GM18526 (cell line): ENCODE measurements around the gene FCSK.

Experiments
- POLR2A ChIP-seq: IDR thresholded peaks from 3 replicates; pipeline ENCODE4 v1.6.1; 2011; ENCODE audit not compliant: insufficient read length; ENCODE audit errors: extremely low read depth

The FCSK gene

GRCh38 chr16:70429888-70430666 is 24.3 kb upstream of the FCSK start:
- TF ChIP-seq POLR2A: no peak

DNA sequence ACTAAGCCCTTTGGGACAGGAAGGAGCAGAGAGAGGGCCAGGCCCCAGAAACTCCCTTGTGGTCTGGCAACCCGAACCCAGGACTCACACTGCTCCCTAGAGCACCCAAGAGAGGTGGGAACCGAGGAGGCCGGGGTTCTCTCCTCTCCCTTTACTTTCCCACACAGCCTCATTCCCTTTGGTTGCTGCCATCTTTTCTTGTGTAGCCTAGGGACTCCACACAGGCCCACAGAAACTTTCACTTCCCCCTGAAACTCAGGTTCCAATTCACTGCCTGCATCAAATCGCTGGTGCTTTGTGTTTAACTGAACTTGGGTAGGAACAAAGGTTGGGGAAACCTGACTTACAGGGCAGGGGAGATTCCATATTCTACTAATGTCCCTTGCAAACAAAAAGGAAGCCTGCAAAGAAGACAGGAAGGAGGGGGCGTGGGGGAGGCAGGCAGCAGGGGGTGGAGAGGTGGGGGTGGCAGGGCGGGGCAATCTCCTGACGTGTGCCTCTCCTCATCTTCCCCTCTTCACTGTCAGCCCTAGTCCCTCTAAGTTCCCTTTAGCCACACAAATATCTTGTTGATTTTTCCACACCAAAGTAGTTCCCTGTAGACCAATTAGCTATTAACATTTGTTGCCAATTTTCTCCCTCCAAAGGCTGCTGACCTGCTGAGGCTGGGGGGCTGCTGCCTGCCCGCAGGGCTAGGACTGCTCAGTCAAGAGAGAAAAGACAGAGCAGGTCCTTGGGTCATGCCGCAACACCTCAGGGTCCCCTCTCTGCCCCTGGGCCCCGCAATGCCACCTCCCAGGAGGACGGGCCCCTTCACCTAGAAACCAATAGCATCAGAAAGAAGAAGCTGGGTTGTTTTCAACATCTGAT is 23.5 kb upstream of the FCSK start:
- TF ChIP-seq POLR2A: peak; percentile 42

DNA sequence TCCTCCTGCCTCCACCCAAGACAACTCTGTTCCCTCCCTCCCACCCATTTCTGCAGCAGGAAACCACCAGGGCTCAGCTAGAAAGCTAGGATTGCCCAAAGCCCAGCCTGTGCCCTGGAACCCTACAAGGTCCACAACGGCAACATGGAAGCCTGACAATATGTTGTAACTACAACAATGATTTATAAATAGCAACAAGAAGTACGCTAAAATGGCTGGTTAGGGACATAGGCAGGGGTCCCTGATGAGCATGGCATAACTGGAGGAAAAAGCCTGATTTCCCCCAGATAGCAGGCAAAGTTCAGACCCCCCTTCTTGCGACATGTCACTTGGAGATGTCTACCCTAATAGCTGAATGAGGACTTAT is 22.1 kb upstream of the FCSK start:
- no peak for TF ChIP-seq POLR2A

GRCh38 chr16:70432723-70433457 is 21.5 kb upstream of the FCSK start:
- peak; percentile 45 for TF ChIP-seq POLR2A

DNA sequence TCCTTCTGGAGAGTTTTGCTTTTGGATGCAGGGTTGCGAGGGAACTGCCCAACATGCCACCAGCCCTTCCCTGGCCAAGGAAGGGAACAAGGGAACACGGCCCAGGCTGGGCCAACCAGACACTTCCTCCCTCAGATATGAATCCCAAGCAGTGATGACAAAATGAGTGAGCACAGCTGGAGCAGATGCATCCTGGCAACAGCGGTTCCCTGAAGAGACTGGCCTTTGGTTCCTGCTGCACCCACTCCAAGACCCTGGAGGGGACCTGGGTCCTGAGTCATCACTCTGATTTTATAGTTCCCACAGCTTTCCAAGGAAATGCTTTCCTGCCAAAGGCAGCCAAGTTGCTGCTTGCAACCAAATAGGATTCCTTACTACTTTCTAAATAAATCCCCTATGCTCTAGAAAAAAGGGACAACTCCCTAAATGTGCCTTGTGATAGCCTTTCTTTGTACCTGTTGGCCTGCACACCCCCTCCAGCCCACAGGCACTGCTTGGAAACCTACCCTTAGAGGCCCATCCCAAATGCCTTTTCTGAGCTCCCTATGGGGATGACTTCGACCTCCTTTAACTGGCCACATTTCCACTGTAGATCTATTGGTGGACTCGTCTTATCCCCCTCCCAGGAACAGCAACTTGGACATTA is 20.8 kb upstream of the FCSK start:
- no peak for TF ChIP-seq POLR2A

GRCh38 chr16:70434484-70435260 is 19.7 kb upstream of the FCSK start:
- TF ChIP-seq POLR2A: no peak

DNA sequence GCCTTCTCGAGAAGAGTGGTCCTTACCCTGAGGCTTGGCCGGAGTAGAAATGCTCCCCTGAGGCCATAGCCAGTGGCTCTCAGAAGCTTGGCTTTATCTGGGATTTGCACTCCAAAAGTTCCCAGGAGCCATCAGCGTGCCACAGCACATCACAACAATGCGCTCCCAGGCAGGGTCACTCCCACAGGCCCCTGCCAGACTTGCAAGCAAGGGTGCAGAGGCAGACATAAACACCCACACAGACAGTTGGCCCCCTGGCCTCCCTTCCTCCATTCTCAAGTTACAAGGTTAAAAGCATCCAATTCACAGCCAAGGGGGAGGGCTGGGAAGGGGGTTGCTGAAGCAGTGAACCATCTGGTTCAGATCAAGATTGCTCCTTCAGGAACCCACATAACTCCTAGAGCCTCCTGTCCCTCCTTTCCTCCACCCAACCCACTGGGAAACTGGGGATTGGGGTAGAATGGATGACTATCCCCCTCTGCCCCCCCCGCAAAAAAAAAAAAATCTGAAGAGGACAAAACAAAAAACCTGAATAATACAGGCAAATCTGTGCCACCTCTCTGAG is 17.3 kb upstream of the FCSK start:
- TF ChIP-seq POLR2A: no peak

DNA sequence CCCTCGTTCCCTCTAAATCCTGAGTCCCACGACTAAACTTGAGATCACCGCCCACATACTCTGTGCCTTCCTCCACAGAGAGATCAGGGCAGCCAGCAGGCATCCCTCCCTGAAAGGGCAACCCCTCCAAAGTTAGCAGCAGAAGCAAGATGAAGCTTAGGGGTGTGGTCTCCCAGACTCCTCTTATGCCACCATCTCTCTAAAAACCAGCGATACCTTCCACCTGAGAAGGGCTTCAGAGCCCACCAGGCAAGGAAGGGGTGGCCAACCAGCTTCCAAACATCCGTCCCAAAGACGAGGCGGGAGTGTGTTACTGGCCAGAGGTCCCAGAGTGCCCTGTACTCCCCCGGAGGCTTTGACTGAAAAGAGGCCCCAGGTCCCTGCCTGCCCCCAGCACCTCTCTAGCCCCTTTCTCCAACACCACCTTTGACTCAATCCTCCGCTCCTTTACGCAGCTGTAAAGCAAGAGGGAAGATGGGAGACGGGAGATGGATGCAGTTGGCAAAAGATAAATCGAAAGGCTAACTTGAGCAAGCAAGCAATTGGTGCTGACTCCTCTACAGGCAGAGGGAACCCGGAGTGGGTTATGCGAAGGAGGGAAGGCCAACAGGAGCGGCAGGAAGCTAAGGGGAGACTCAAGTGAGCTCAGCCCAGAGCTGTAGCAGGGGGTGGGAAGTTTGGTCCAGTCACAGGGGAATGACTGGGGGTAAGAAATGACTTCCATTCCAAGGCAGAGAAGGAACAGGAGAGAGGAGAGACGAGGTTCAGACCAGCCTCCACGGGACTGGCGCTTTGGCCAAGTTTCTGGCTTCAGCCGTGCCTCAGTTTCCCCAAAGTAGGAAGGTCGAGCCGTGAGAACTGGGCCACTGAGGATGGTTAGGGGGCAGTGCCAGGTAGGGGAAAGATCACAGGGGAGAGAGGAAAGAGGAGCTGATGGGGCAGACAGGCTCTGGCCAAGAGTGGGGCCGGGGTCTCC is 16.5 kb upstream of the FCSK start:
- no peak for TF ChIP-seq POLR2A

DNA sequence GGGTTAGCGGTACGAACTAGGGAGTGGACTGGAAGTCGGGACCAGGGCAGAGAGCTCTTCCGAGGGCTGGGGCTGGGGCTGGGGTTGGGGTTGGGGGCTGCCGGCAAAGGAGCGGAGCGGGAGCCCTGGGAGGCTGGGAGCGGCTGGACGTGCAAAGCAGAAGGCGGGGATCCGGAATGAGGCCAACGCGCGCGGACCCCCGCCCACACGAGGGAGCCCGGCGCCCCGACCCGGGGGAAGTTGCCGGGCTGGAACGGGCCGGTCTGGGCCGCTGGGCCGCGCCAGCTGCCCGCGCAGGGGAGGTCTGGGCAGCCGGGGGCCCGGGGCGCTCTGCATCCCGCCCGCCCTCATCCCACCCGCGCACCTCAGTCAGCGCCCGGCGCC is 15.8 kb upstream of the FCSK start:
- no peak for TF ChIP-seq POLR2A

GRCh38 chr16:70438969-70439862 is 15.2 kb upstream of the FCSK start, which contains the start of gene ST3GAL2:
Gene ST3GAL2 (minus strand): TSS chr16:70439100. CDS start chr16:70398530, 40,570 bp downstream.
- TF ChIP-seq POLR2A: peak; percentile 43

- TF ChIP-seq POLR2A: no peak
These were observed 14.2 kb upstream of the FCSK start for GRCh38 chr16:70440009-70440692.
